Stimulated activated CD8-positive, alpha-beta memory T cell treated with anti-CD3 and anti-CD28 coated beads, Interleukin-4, amount 100 ng/mL, for 4 hours (primary cell): ENCODE measurements around the gene KLRC2.
"Not testable (repeated sequence)": the region's sequence is repeated elsewhere in the genome, so short reads cannot be mapped to it uniquely, and the experiment has no call there.

Experiments
- DNase-seq, 2 donors: peaks; one replicate each; pipeline ENCODE4 v3.0.0-alpha.2; 2020; ENCODE audit warnings: low read depth in 2 of 2, low spot score in 1 of 2

Gene KLRC2

GRCh38 chr12:10435816-10436215 is at the start of gene KLRC2:
Gene KLRC2 (minus strand): TSS chr12:10436010. CDS start chr12:10435986, 24 bp downstream.
- not testable (repeated sequence) for DNase-seq

- not testable (repeated sequence) for DNase-seq
These were observed 46.1 kb upstream of the KLRC2 start for GRCh38 chr12:10481901-10482300.

- not testable (repeated sequence) for DNase-seq
These were observed 37.0 kb upstream of the KLRC2 start for GRCh38 chr12:10472808-10473207.

GRCh38 chr12:10469701-10470100 is 33.9 kb upstream of the KLRC2 start:
- no peak for DNase-seq

- DNase-seq, result no peak
These were observed 30.5 kb upstream of the KLRC2 start for GRCh38 chr12:10466311-10466710.

- no peak for DNase-seq
These were observed 21.9 kb upstream of the KLRC2 start for GRCh38 chr12:10457760-10458159.

GRCh38 chr12:10456856-10457255 is 21.0 kb upstream of the KLRC2 start:
- DNase-seq, result no peak

GRCh38 chr12:10455766-10456165 is 20.0 kb upstream of the KLRC2 start:
- DNase-seq, result no peak

GRCh38 chr12:10454531-10454930 is 18.7 kb upstream of the KLRC2 start:
- DNase-seq, result no peak

GRCh38 chr12:10453156-10453555 is 17.3 kb upstream of the KLRC2 start, which contains the start of gene KLRC1:
Gene KLRC1 (minus strand): TSS chr12:10453377. CDS start chr12:10451156, 2,221 bp downstream.
- no peak for DNase-seq

- no peak for DNase-seq
These were observed 12.4 kb upstream of the KLRC2 start for GRCh38 chr12:10448236-10448635.

- DNase-seq, result not testable (repeated sequence)
These were observed 10.2 kb upstream of the KLRC2 start for GRCh38 chr12:10446052-10446451.

- DNase-seq, result not testable (repeated sequence)
These were observed 5.3 kb upstream of the KLRC2 start for GRCh38 chr12:10441144-10441543.

GRCh38 chr12:10439608-10440274 is 3.9 kb upstream of the KLRC2 start:
- not testable (repeated sequence) for DNase-seq

- not testable (repeated sequence) for DNase-seq
These were observed 1.8 kb upstream of the KLRC2 start for GRCh38 chr12:10437601-10438000.

GRCh38 chr12:10430623-10431022 is 5.2 kb downstream of the KLRC2 start:
- not testable (repeated sequence) for DNase-seq

GRCh38 chr12:10425938-10426337 is 9.9 kb downstream of the KLRC2 start:
- DNase-seq, result not testable (repeated sequence)

- DNase-seq, result not testable (repeated sequence)
These were observed 11.4 kb downstream of the KLRC2 start for GRCh38 chr12:10424260-10424899.

GRCh38 chr12:10422159-10422558 is 13.7 kb downstream of the KLRC2 start:
- not testable (repeated sequence) for DNase-seq

GRCh38 chr12:10420334-10420733 is 15.5 kb downstream of the KLRC2 start, which contains the start of gene KLRC3:
Gene KLRC3 (minus strand): TSS chr12:10420595. CDS start chr12:10420550, 45 bp downstream.
- not testable (repeated sequence) for DNase-seq

- DNase-seq, result no peak
These were observed 26.4 kb downstream of the KLRC2 start, which contains the start of gene KLRC4 for GRCh38 chr12:10409392-10409791. Gene KLRC4 (minus strand): TSS chr12:10409757. CDS start chr12:10409575, 182 bp downstream.

GRCh38 chr12:10408842-10409241 is 27.0 kb downstream of the KLRC2 start:
- no peak for DNase-seq
